ENCODE measurements around the gene ARL5C.
"Not testable (repeated sequence)": the region's sequence is repeated elsewhere in the genome, so short reads cannot be mapped to it uniquely, and the experiment has no call there.

ARL5C gene

GRCh38 chr17:39139161-39139511 is 26.8 kb downstream of the ARL5C start:
- DNase-seq = no peak

GRCh38 chr17:39138431-39139160 is 27.4 kb downstream of the ARL5C start:
- DNase-seq = no peak

GRCh38 chr17:39134878-39135277 is 31.1 kb downstream of the ARL5C start:
- DNase-seq = no peak

GRCh38 chr17:39132192-39132610 is 33.8 kb downstream of the ARL5C start:
- no peak for DNase-seq

- no peak for DNase-seq
Observed at GRCh38 chr17:39131616-39132015, 34.3 kb downstream of the ARL5C start.

GRCh38 chr17:39130205-39130604 is 35.8 kb downstream of the ARL5C start:
- no peak for DNase-seq

GRCh38 chr17:39129544-39129943 is 36.4 kb downstream of the ARL5C start:
- not testable (repeated sequence) for DNase-seq

- no peak for DNase-seq
Observed at GRCh38 chr17:39126436-39126835, 39.5 kb downstream of the ARL5C start.

- DNase-seq = no peak
Observed at GRCh38 chr17:39125143-39125875, 40.7 kb downstream of the ARL5C start.

- no peak for DNase-seq
Observed at GRCh38 chr17:39123627-39124026, 42.3 kb downstream of the ARL5C start.

- no peak for DNase-seq
Observed at GRCh38 chr17:39122991-39123390, 43.0 kb downstream of the ARL5C start.

- not testable (repeated sequence) for DNase-seq
Observed at GRCh38 chr17:39121919-39122318, 44.0 kb downstream of the ARL5C start.

GRCh38 chr17:39118674-39119419 is 47.1 kb downstream of the ARL5C start:
- no peak for DNase-seq

GRCh38 chr17:39116224-39116623 is 49.7 kb downstream of the ARL5C start:
- DNase-seq = no peak

GRCh38 chr17:39115135-39115534 is 50.8 kb downstream of the ARL5C start:
- DNase-seq = no peak

GRCh38 chr17:39114723-39115122 is 51.2 kb downstream of the ARL5C start:
- DNase-seq = no peak

GRCh38 chr17:39113871-39114270 is 52.1 kb downstream of the ARL5C start:
- no peak for DNase-seq

GRCh38 chr17:39110435-39111136 is 55.4 kb downstream of the ARL5C start:
- DNase-seq = no peak

- DNase-seq = no peak
Observed at GRCh38 chr17:39108461-39109375, 57.2 kb downstream of the ARL5C start.

GRCh38 chr17:39107973-39108372 is 58.0 kb downstream of the ARL5C start:
- DNase-seq = no peak

- no peak for DNase-seq
Observed at GRCh38 chr17:39107155-39107554, 58.8 kb downstream of the ARL5C start.

Measured in NCI-H1092 (cell line).